ENCODE data around the gene BNC2. TPM values are rescaled to one million over a fixed set of nuclear protein-coding genes. Genes with fewer than 3 reads are reported as not detected.

BNC2 gene
- total RNA-seq, 1 donor from 2014 or later: 52.0 TPM

GRCh38 chr9:16816011-16816410 lies 54.5 kb downstream of the BNC2 start:
- DNase-seq (ENCODE audit: low spot score): no peak

GRCh38 chr9:16815079-16815478 lies 55.4 kb downstream of the BNC2 start:
- DNase-seq (ENCODE audit: low spot score): no peak

- no peak for DNase-seq (ENCODE audit: low spot score)
Measured at GRCh38 chr9:16813838-16814237, 56.6 kb downstream of the BNC2 start.

- no peak for DNase-seq (ENCODE audit: low spot score)
Measured at GRCh38 chr9:16811987-16812685, 58.3 kb downstream of the BNC2 start.

- no peak for DNase-seq (ENCODE audit: low spot score)
Measured at GRCh38 chr9:16809912-16810610, 60.4 kb downstream of the BNC2 start.

GRCh38 chr9:16806674-16807073 lies 63.8 kb downstream of the BNC2 start:
- no peak for DNase-seq (ENCODE audit: low spot score)

GRCh38 chr9:16803648-16804047 lies 66.8 kb downstream of the BNC2 start:
- no peak for DNase-seq (ENCODE audit: low spot score)

- DNase-seq (ENCODE audit: low spot score): no peak
Measured at GRCh38 chr9:16801871-16802466, 68.5 kb downstream of the BNC2 start.

GRCh38 chr9:16796304-16796825 lies 74.1 kb downstream of the BNC2 start:
- no peak for DNase-seq (ENCODE audit: low spot score)

GRCh38 chr9:16794871-16795639 lies 75.4 kb downstream of the BNC2 start:
- DNase-seq (ENCODE audit: low spot score): peak; percentile 11

GRCh38 chr9:16794103-16794502 lies 76.4 kb downstream of the BNC2 start:
- DNase-seq (ENCODE audit: low spot score): no peak

GRCh38 chr9:16787724-16788123 lies 82.7 kb downstream of the BNC2 start:
- DNase-seq (ENCODE audit: low spot score): no peak

- no peak for DNase-seq (ENCODE audit: low spot score)
Measured at GRCh38 chr9:16784002-16784401, 86.5 kb downstream of the BNC2 start.

GRCh38 chr9:16782490-16782889 lies 88.0 kb downstream of the BNC2 start:
- DNase-seq (ENCODE audit: low spot score): no peak

GRCh38 chr9:16775330-16775729 lies 95.1 kb downstream of the BNC2 start:
- DNase-seq (ENCODE audit: low spot score): no peak

- no peak for DNase-seq (ENCODE audit: low spot score)
Measured at GRCh38 chr9:16773617-16774016, 96.9 kb downstream of the BNC2 start.

GRCh38 chr9:16773116-16773515 lies 97.4 kb downstream of the BNC2 start:
- DNase-seq (ENCODE audit: low spot score): no peak

- no peak for DNase-seq (ENCODE audit: low spot score)
Measured at GRCh38 chr9:16771356-16771755, 99.1 kb downstream of the BNC2 start.

- DNase-seq (ENCODE audit: low spot score): no peak
Measured at GRCh38 chr9:16769291-16769690, 101.2 kb downstream of the BNC2 start.

GRCh38 chr9:16768816-16769215 lies 101.7 kb downstream of the BNC2 start:
- DNase-seq (ENCODE audit: low spot score): no peak

- no peak for DNase-seq (ENCODE audit: low spot score)
Measured at GRCh38 chr9:16767366-16767765, 103.1 kb downstream of the BNC2 start.

GRCh38 chr9:16763946-16764345 lies 106.5 kb downstream of the BNC2 start:
- DNase-seq (ENCODE audit: low spot score): no peak

Measured in mucosa of gallbladder (tissue), 1 donor.